ENCODE data around the gene CHD9.
"Not testable (repeated sequence)": the region's sequence is repeated elsewhere in the genome, so short reads cannot be mapped to it uniquely, and the experiment has no call there.

Gene CHD9

GRCh38 chr16:53304334-53304733 is 249.5 kb downstream of the CHD9 start:
- Histone ChIP-seq H3K27me3 (no peaks in the 10 kb centered on the region), H3K4me2 (no peak overlapping the region), H3K4me1 (no peaks in the 10 kb centered on the region), H3K9me3 (replicated peaks in 1 of 11) (no peaks in the 10 kb centered on the region), H3K36me3 (peaks cover 81 to 100% (median 96%) of the 10 kb centered on the region in 11 experiments), H4K20me1 (peaks cover 0 to 8% (median 0%) of the 10 kb centered on the region in 11 experiments; a peak in 5 of 22 replicates), H3K9ac (no peak overlapping the region), H3K4me3 (no peak overlapping the region), H3K27ac (no peak overlapping the region)
- no peak for TF ChIP-seq Cebpa-rat (IDR thresholded peaks at IDR 0.05)

- Histone ChIP-seq H3K4me3 (no peak overlapping the region), H3K36me3 (peaks cover 81 to 100% (median 96%) of the 10 kb centered on the region in 11 experiments)
Measured at GRCh38 chr16:53305743-53306142, 251.0 kb downstream of the CHD9 start.

DNA sequence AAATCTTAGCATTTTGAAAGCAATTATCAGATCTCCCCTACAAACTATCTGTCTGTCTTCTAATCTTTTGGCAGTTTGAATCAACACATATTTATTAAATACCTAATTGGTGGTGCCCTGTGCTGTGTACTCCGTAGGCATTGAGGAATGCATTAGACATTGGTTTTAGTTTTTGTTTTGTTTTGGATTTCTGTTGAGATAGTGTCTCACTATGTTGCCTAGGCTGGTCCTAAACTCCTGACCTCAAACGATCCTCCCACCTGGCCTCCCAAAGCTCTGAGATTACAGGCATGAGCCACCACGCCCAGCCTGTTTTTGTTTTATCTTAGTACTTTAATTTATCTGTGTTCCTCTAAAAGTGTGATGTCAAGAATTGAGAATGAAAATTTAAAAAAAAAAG is 254.7 kb downstream of the CHD9 start:
- H4K20me1 ChIP-seq, result peaks cover 0 to 8% (median 0%) of the 10 kb centered on the region in 11 experiments; a peak in 5 of 22 replicates
- H3K9me3 ChIP-seq (replicated peaks in 1 of 11), result no peaks in the 10 kb centered on the region
- H3K9ac ChIP-seq, result no peak overlapping the region
- H3K4me3 ChIP-seq, result no peak overlapping the region
- no peak for TF ChIP-seq Cebpa-rat (IDR thresholded peaks at IDR 0.05)
- H3K4me2 ChIP-seq, result no peak overlapping the region
- H3K27me3 ChIP-seq, result no peaks in the 10 kb centered on the region
- no peaks in the 10 kb centered on the region for H3K4me1 ChIP-seq
- peaks cover 93 to 100% (median 97%) of the 10 kb centered on the region in 11 experiments for H3K36me3 ChIP-seq
- H3K27ac ChIP-seq, result no peak overlapping the region

More at GRCh38 chr16:53305743-53306142, 251.0 kb downstream of the CHD9 start:
- Histone ChIP-seq H3K4me2 (no peak overlapping the region), H3K27ac (no peak overlapping the region), H3K9me3 (replicated peaks in 1 of 11) (no peaks in the 10 kb centered on the region), H3K4me1 (no peaks in the 10 kb centered on the region), H4K20me1 (peaks cover 0 to 8% (median 0%) of the 10 kb centered on the region in 11 experiments; a peak in 5 of 22 replicates), H3K9ac (no peak overlapping the region), H3K27me3 (no peaks in the 10 kb centered on the region)
- no peak for TF ChIP-seq Cebpa-rat (IDR thresholded peaks at IDR 0.05)

DNA sequence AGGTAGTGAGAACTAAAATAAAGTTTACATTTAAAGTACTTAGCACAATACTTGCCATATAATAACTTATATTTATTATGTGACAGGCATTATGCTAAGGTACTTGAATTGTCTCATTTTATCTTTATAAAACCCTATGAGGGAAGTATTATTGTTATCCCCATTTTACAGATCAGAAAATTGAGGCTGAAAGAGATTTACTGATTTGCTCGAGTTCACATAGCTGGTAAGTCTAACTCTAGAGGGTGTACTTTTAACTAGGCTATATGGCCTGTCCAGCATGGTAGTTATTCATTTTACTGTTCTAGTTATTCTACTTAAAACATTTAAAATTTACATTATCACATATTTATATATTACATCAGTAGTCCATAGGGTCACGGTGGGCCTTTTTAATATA is 266.2 kb downstream of the CHD9 start:
- H3K9me3 ChIP-seq (replicated peaks in 1 of 11), result no peaks in the 10 kb centered on the region
- H3K27ac ChIP-seq, result no peak overlapping the region
- H3K36me3 ChIP-seq, result peaks cover 89 to 100% (median 97%) of the 10 kb centered on the region in 11 experiments
- no peaks in the 10 kb centered on the region for H3K27me3 ChIP-seq
- no peak for TF ChIP-seq Cebpa-rat (IDR thresholded peaks at IDR 0.05)
- H4K20me1 ChIP-seq, result peaks cover 0 to 4% (median 0%) of the 10 kb centered on the region in 11 experiments; a peak in 1 of 22 replicates
- no peak overlapping the region for H3K9ac ChIP-seq
- H3K4me3 ChIP-seq, result no peak overlapping the region
- no peak overlapping the region for H3K4me2 ChIP-seq
- H3K4me1 ChIP-seq, result no peaks in the 10 kb centered on the region

- Histone ChIP-seq H3K4me3 (no peak overlapping the region), H3K9ac (no peak overlapping the region), H3K4me2 (no peak overlapping the region), H3K27ac (no peak overlapping the region), H3K9me3 (replicated peaks in 1 of 11) (peaks cover 0 to 8% (median 0%) of the 10 kb centered on the region in 11 experiments; a peak in 3 of 22 replicates), H3K4me1 (no peaks in the 10 kb centered on the region), H4K20me1 (0 out of 22 replicates have a peak, but pooled peaks cover 0 to 4% (median 0%) of the 10 kb centered on the region in 11 experiments), H3K27me3 (no peaks in the 10 kb centered on the region), H3K36me3 (peaks cover 63 to 98% (median 84%) of the 10 kb centered on the region in 11 experiments)
- TF ChIP-seq Cebpa-rat (IDR thresholded peaks at IDR 0.05), result no peak
Measured at GRCh38 chr16:53323924-53324323, 269.1 kb downstream of the CHD9 start.

DNA sequence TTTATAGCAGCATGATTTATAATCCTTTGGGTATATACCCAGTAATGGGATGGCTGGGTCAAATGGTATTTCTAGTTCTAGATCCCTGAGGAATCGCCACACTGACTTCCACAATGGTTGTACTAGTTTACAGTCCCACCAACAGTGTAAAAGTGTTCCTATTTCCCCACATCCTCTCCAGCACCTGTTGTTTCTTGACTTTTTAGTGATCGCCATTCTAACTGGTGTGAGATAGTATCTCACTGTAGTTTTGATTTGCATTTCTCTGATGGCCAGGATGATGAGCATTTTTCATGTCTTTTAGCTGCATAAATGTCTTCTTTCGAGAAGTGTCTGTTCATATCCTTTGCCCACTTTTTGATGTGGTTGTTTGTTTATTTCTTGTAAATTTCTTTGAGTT is 276.2 kb downstream of the CHD9 start:
- peaks cover 0 to 17% (median 6%) of the 10 kb centered on the region in 10 experiments; a peak in 9 of 20 replicates for H3K4me1 ChIP-seq
- H3K9me3 ChIP-seq (replicated peaks in 1 of 11), result peaks cover 4 to 22% (median 12%) of the 10 kb centered on the region in 11 experiments; a peak in 16 of 22 replicates
- not testable (repeated sequence) for H3K9ac ChIP-seq, H3K27me3 ChIP-seq, H3K4me2 ChIP-seq, H3K27ac ChIP-seq, H4K20me1 ChIP-seq, H3K4me3 ChIP-seq
- H3K36me3 ChIP-seq, result peaks cover 4 to 34% (median 17%) of the 10 kb centered on the region in 11 experiments; a peak in 16 of 22 replicates

- TF ChIP-seq Cebpa-rat (IDR thresholded peaks at IDR 0.05), result no peak
- Histone ChIP-seq H3K27ac (no peak overlapping the region), H3K36me3 (0 out of 22 replicates have a peak, but pooled peaks cover 0 to under 1% (median 0%) of the 10 kb centered on the region in 11 experiments)
Measured at GRCh38 chr16:53334581-53334980, 279.8 kb downstream of the CHD9 start.

GRCh38 chr16:53337294-53337693 is 282.5 kb downstream of the CHD9 start:
- H3K4me3 ChIP-seq, result no peak overlapping the region
- no peaks in the 10 kb centered on the region for H3K36me3 ChIP-seq
- no peak overlapping the region for H3K27ac ChIP-seq
- H4K20me1 ChIP-seq, result no peaks in the 10 kb centered on the region
- no peaks in the 10 kb centered on the region for H3K27me3 ChIP-seq
- H3K4me1 ChIP-seq, result peaks cover 0 to 30% (median 9%) of the 10 kb centered on the region in 10 experiments; a peak in 9 of 20 replicates
- no peak overlapping the region for H3K9ac ChIP-seq
- no peak for TF ChIP-seq Cebpa-rat (IDR thresholded peaks at IDR 0.05)
- H3K9me3 ChIP-seq (replicated peaks in 1 of 11), result no peaks in the 10 kb centered on the region
- no peak overlapping the region for H3K4me2 ChIP-seq

More at GRCh38 chr16:53334581-53334980, 279.8 kb downstream of the CHD9 start:
- H4K20me1 ChIP-seq, result no peaks in the 10 kb centered on the region
- no peak overlapping the region for H3K4me3 ChIP-seq
- H3K4me1 ChIP-seq, result peaks cover 0 to 17% (median 6%) of the 10 kb centered on the region in 10 experiments; a peak in 9 of 20 replicates
- H3K9me3 ChIP-seq (replicated peaks in 1 of 11), result peaks cover under 1 to 12% (median 9%) of the 10 kb centered on the region in 11 experiments; a peak in 15 of 22 replicates
- no peaks in the 10 kb centered on the region for H3K27me3 ChIP-seq
- no peak overlapping the region for H3K9ac ChIP-seq
- peak overlapping the region in 6 of 11 experiments; percentile 9 to 45 (median 29); a peak in 8 of 22 replicates for H3K4me2 ChIP-seq

GRCh38 chr16:53341792-53342191 is 287.0 kb downstream of the CHD9 start:
- no peak overlapping the region for H3K9ac ChIP-seq
- H3K36me3 ChIP-seq, result no peaks in the 10 kb centered on the region
- no peak overlapping the region for H3K27ac ChIP-seq
- H3K4me3 ChIP-seq, result no peak overlapping the region
- TF ChIP-seq Cebpa-rat (IDR thresholded peaks at IDR 0.05), result no peak
- no peaks in the 10 kb centered on the region for H3K27me3 ChIP-seq
- H4K20me1 ChIP-seq, result no peaks in the 10 kb centered on the region
- H3K4me1 ChIP-seq, result peaks cover 0 to 21% (median 3%) of the 10 kb centered on the region in 10 experiments; a peak in 7 of 20 replicates
- peak overlapping the region in 2 of 11 experiments; percentile 17 to 29; a peak in 1 of 22 replicates for H3K4me2 ChIP-seq
- H3K9me3 ChIP-seq (replicated peaks in 1 of 11), result no peaks in the 10 kb centered on the region

GRCh38 chr16:53355064-53355463 is 300.3 kb downstream of the CHD9 start:
- H3K4me2 ChIP-seq, result no peak overlapping the region
- H3K27ac ChIP-seq, result no peak overlapping the region
- peaks cover 6 to 16% (median 12%) of the 10 kb centered on the region in 10 experiments; a peak in 19 of 20 replicates for H3K4me1 ChIP-seq
- TF ChIP-seq Cebpa-rat (IDR thresholded peaks at IDR 0.05), result no peak
- H4K20me1 ChIP-seq, result no peaks in the 10 kb centered on the region
- H3K27me3 ChIP-seq, result no peaks in the 10 kb centered on the region
- no peak overlapping the region for H3K9ac ChIP-seq
- no peaks in the 10 kb centered on the region for H3K36me3 ChIP-seq
- H3K9me3 ChIP-seq (replicated peaks in 1 of 11), result peaks cover 2 to 9% (median 6%) of the 10 kb centered on the region in 11 experiments; a peak in 8 of 22 replicates
- H3K4me3 ChIP-seq, result no peak overlapping the region
